Lower lobe of right lung (tissue), 2 donors: ENCODE measurements around the gene TMEM164. TPM values are rescaled to one million over a fixed set of nuclear protein-coding genes. Genes with fewer than 3 reads are reported as not detected.
"Not testable (repeated sequence)": the region's sequence is repeated elsewhere in the genome, so short reads cannot be mapped to it uniquely, and the experiment has no call there.

Source experiments
- ATAC-seq, 2 donors: fragments of 200-7000 bp; cut with Tn5 transposase; one replicate each; pipeline ENCODE4 v1.9.1; 2020 to 2022; ENCODE audit warnings: mild to moderate bottlenecking in 2 of 2, moderate library complexity in 2 of 2
- DNase-seq: peaks from one replicate; pipeline ENCODE4 v3.0.0-alpha.2; 2020
- H3K27ac ChIP-seq: fragments of 200-600 bp; one replicate; pipeline ENCODE4 v1.8.0; 2022
- H3K27me3 ChIP-seq: fragments of 200-600 bp; one replicate; pipeline ENCODE4 v1.8.0; 2022; ENCODE audit warnings: low read depth
- H3K36me3 ChIP-seq: fragments of 200-600 bp; one replicate; pipeline ENCODE4 v1.8.0; 2022; ENCODE audit warnings: mild to moderate bottlenecking
- H3K4me1 ChIP-seq: fragments of 200-600 bp; one replicate; pipeline ENCODE4 v1.8.0; 2022
- H3K4me3 ChIP-seq: fragments of 200-600 bp; one replicate; pipeline ENCODE4 v1.8.0; 2022; ENCODE audit warnings: mild to moderate bottlenecking
- H3K9me3 ChIP-seq: fragments of 200-600 bp; one replicate; pipeline ENCODE4 v1.8.0; 2022
- CTCF ChIP-seq: fragments of 200-600 bp; IDR thresholded peaks from one replicate; pipeline ENCODE4 v1.8.0; 2022; ENCODE audit warnings: antibody characterized with exemption, mild to moderate bottlenecking
- intact Hi-C: fragments of 100-400 bp; cut with DNase I; formaldehyde crosslinking; loops from one replicate; pipeline ENCODE4 v1.11.0; 2022
- total RNA-seq: library from RNA; stranded (reverse); fragmentation: NEBNext Ultra II Directional; extraction: Animal tissue kit (Norgen Biotek cat#: 25700); gene quantifications from one replicate; pipeline ENCODE4 v1.2.1, GENCODE V29; 2021
- donor health status: DM: no; HTN: yes; CAD: no; lungs with severe emphysema.

The TMEM164 gene
- total RNA-seq, 1 donor from 2014 or later = 66.4 TPM

DNA sequence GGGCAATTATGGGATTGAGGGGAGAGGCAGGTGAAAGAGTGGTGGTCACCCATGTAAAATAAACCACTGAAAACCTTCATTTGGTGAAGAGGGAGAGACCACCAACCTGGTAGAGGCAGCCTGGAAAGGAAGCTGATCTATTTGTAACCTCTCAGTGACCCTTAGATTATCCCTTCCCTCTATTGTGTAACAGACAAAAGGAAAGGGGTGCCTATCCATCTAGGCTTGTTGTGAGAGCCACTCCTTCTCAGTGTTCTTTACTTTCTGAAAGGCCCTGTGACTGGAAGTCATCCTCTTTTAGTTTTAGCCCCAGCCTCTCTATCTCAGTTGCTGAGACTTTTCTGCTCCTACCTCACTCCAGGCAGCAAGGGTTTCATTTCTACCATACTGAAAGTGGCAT is 142.4 kb downstream of the TMEM164 start:
- Histone ChIP-seq H3K4me1 (peaks cover 6% of the 10 kb centered on the region), H3K36me3 (no peaks in the 10 kb centered on the region), H3K9me3 (no peaks in the 10 kb centered on the region), H3K27ac (no peak overlapping the region), H3K27me3 (no peaks in the 10 kb centered on the region), H3K4me3 (no peak overlapping the region)
- TF ChIP-seq CTCF = no peak
- DNase-seq = no peak
- intact Hi-C loops = no loop called here
- no peak for ATAC-seq

DNA sequence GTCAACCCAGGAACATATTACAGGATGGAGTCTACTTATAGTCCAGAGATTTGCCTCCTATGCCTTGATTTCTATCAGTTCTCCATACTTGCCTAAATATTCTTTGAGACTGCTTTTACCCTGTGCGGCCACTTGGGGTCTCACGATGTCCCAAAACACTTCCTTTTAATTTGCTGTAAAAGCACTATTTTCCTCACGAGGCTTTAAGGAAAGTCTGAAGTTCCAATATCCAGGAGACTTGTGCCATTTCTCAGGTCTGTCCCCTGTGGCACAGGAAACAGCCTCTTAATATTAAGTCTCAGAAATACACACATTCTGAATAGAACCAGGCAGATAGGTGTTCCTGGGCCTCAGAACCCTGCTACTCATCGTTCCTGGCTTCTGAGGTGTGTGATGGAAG is 142.9 kb downstream of the TMEM164 start:
- DNase-seq (no peak), ATAC-seq (peak; percentile 70 to 82)
- Histone ChIP-seq H3K4me1 (peaks cover 6% of the 10 kb centered on the region), H3K27me3 (no peaks in the 10 kb centered on the region), H3K9me3 (no peaks in the 10 kb centered on the region), H3K36me3 (no peaks in the 10 kb centered on the region), H3K4me3 (no peak overlapping the region), H3K27ac (no peak overlapping the region)
- peak; percentile 49 for TF ChIP-seq CTCF
- intact Hi-C loops = no loop called here

DNA sequence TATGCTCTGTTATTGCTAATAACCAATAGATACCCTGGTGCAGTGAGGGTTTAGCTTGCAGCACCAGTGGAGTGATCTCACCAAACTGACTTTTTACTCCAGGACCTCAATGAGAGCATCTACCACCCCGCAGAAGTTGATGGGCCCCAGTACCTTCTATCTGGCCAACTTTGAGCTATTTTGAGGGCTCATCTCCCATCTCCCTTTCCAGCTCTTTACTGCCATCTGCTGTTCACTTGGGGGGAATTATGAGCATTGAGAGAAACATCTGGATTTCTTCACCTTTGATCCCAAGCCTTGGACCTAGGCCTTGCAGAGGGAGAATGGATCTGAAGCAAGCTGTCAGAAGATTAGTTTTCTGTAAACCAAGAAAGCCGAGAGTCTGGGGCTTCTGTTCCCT is 143.6 kb downstream of the TMEM164 start:
- Histone ChIP-seq H3K27ac (no peak overlapping the region), H3K36me3 (no peaks in the 10 kb centered on the region), H3K4me3 (no peak overlapping the region), H3K27me3 (no peaks in the 10 kb centered on the region), H3K4me1 (peaks cover 6% of the 10 kb centered on the region), H3K9me3 (no peaks in the 10 kb centered on the region)
- DNase-seq (no peak), ATAC-seq (peak; percentile 66 to 78)
- TF ChIP-seq CTCF = peak; percentile 51
- intact Hi-C loops = no loop called here

DNA sequence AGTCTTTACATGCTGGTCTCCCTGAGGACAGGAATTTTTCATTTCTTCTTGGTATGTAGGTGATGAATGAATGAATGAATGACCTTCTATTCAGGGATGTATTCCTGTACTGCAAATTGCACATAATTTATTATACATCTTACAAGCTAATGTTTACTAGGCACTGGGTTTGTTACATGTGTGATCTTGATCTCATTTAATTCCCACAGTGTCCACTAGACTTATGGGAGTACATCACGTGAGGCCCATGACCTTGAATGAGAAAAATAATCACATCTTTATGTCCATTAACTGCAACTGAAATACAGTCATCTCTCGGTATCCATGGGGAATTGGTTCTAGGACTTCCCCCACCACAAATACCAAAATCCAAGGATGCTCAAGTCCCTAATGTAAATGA is 150.3 kb downstream of the TMEM164 start:
- Histone ChIP-seq H3K36me3 (peaks cover 3% of the 10 kb centered on the region), H3K4me1 (no peaks in the 10 kb centered on the region), H3K27ac (no peak overlapping the region), H3K9me3 (no peaks in the 10 kb centered on the region), H3K27me3 (no peaks in the 10 kb centered on the region), H3K4me3 (no peak overlapping the region)
- no peak for TF ChIP-seq CTCF
- ATAC-seq = no peak
- intact Hi-C loops = no loop called here
- DNase-seq = no peak

DNA sequence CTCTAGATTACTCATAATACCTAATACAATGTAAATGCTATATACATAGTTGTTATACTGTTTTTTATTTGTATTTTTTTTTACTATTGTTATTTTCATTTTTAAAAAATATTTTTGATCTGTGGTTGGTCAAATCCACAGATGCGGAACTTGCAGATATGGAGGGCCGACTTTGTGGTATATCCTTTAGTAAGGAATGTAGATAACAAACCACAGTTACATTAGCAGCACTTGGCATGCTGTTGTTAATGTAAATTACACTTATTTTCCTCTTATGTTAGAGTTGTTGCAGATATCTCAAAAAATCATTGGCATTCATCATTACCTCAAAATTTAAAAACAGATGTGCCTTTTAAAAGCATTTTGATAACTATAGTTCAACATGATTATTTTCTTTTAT is 151.0 kb downstream of the TMEM164 start:
- ATAC-seq (no peak), DNase-seq (no peak)
- Histone ChIP-seq H3K4me3 (no peak overlapping the region), H3K27me3 (no peaks in the 10 kb centered on the region), H3K9me3 (no peaks in the 10 kb centered on the region), H3K27ac (no peak overlapping the region), H3K36me3 (peaks cover 3% of the 10 kb centered on the region), H3K4me1 (no peaks in the 10 kb centered on the region)
- no peak for TF ChIP-seq CTCF
- intact Hi-C loops = no loop called here

- ATAC-seq, H3K27me3 ChIP-seq, intact Hi-C loops: not testable (repeated sequence)
Observed at GRCh38 chrX:110154328-110154727, 151.4 kb downstream of the TMEM164 start.

More at GRCh38 chrX:110154328-110154727, 151.4 kb downstream of the TMEM164 start:
- H3K4me3 ChIP-seq, H3K4me1 ChIP-seq, H3K27ac ChIP-seq, H3K36me3 ChIP-seq, H3K9me3 ChIP-seq, DNase-seq: not testable (repeated sequence)
